Measurements from ENCODE around the gene ZC3H8. TPM values are rescaled to one million over a fixed set of nuclear protein-coding genes. Genes with fewer than 3 reads are reported as not detected.

The ZC3H8 gene
- total and polyA plus RNA-seq, 2 experiments from 2014 or later: 2.7 to 7.0 TPM

- in situ Hi-C loops (cut with MboI): no loop called here
- TF ChIP-seq EZH2phosphoT487 (IDR thresholded peaks at IDR 0.05; ENCODE audit: insufficient read depth, low read depth): no peak
- TF ChIP-seq EZH2 (IDR thresholded peaks at IDR 0.05; ENCODE audit: insufficient read depth, poor library complexity, severe bottlenecking): no peak
- no peak overlapping the region for H3K4me2 ChIP-seq (ENCODE audit: unreplicated experiment)
- H3K27me3 ChIP-seq (replicated peaks; ENCODE audit: insufficient read depth): no peaks in the 10 kb centered on the region
- no peak overlapping the region for H2AFZ ChIP-seq
- H3F3A ChIP-seq (ENCODE audit: insufficient read depth): no peaks in the 10 kb centered on the region
- DNase-seq: no peak
- no peak overlapping the region for H3K9ac ChIP-seq
- no peak overlapping the region for H3K4me3 ChIP-seq
- no peaks in the 10 kb centered on the region for H3K79me2 ChIP-seq (ENCODE audit: insufficient read depth)
- no peaks in the 10 kb centered on the region for H3K4me1 ChIP-seq (ENCODE audit: insufficient read depth)
- H3K36me3 ChIP-seq (ENCODE audit: low read depth): no peaks in the 10 kb centered on the region
- H3K9me3 ChIP-seq (ENCODE audit: low read depth): no peaks in the 10 kb centered on the region
- H4K20me1 ChIP-seq (ENCODE audit: insufficient read depth): no peaks in the 10 kb centered on the region
- no peak overlapping the region for H3K27ac ChIP-seq
- 83 to 86% methylated on average over 8 of the region's 8 CpGs for WGBS, 2 experiments (ENCODE audit: low coverage in 1 of 2, low lambda C conversion rate in 2 of 2, missing lambda C conversion rate in 2 of 2)
- H3K9me2 ChIP-seq (ENCODE audit: insufficient read depth): no peaks in the 10 kb centered on the region
These were observed 70.7 kb downstream of the ZC3H8 start for GRCh38 chr2:112184121-112184520.

- H3K27me3 ChIP-seq (replicated peaks; ENCODE audit: insufficient read depth): no peaks in the 10 kb centered on the region
- in situ Hi-C loops (cut with MboI): no loop called here
- H3K27ac ChIP-seq: no peak overlapping the region
- H3K4me1 ChIP-seq (ENCODE audit: insufficient read depth): no peaks in the 10 kb centered on the region
- no peak overlapping the region for H3K9ac ChIP-seq
- no peak overlapping the region for H2AFZ ChIP-seq
- no peak for DNase-seq
- H3K4me3 ChIP-seq: no peak overlapping the region
- no peaks in the 10 kb centered on the region for H3K9me2 ChIP-seq (ENCODE audit: insufficient read depth)
- H3K36me3 ChIP-seq (ENCODE audit: low read depth): no peaks in the 10 kb centered on the region
- no peak overlapping the region for H3K4me2 ChIP-seq (ENCODE audit: unreplicated experiment)
- no peaks in the 10 kb centered on the region for H3K79me2 ChIP-seq (ENCODE audit: insufficient read depth)
- no peaks in the 10 kb centered on the region for H3K9me3 ChIP-seq (ENCODE audit: low read depth)
- TF ChIP-seq EZH2phosphoT487 (IDR thresholded peaks at IDR 0.05; ENCODE audit: insufficient read depth, low read depth) (no peak), EZH2 (IDR thresholded peaks at IDR 0.05; ENCODE audit: insufficient read depth, poor library complexity, severe bottlenecking) (no peak)
- WGBS, 2 experiments (ENCODE audit: low coverage in 1 of 2, low lambda C conversion rate in 2 of 2, missing lambda C conversion rate in 2 of 2): 90 to 93% methylated on average over 8 of the region's 8 CpGs
- no peaks in the 10 kb centered on the region for H3F3A ChIP-seq (ENCODE audit: insufficient read depth)
- no peaks in the 10 kb centered on the region for H4K20me1 ChIP-seq (ENCODE audit: insufficient read depth)
These were observed 71.4 kb downstream of the ZC3H8 start for GRCh38 chr2:112183327-112184025.

GRCh38 chr2:112182581-112183034 lies 72.2 kb downstream of the ZC3H8 start:
- Histone ChIP-seq H3K79me2 (ENCODE audit: insufficient read depth) (no peaks in the 10 kb centered on the region), H3K27me3 (replicated peaks; ENCODE audit: insufficient read depth) (no peaks in the 10 kb centered on the region), H3K4me1 (ENCODE audit: insufficient read depth) (no peaks in the 10 kb centered on the region), H3K27ac (no peak overlapping the region), H3K9ac (no peak overlapping the region), H3K9me2 (ENCODE audit: insufficient read depth) (no peaks in the 10 kb centered on the region), H2AFZ (no peak overlapping the region), H3K9me3 (ENCODE audit: low read depth) (no peaks in the 10 kb centered on the region), H3K4me3 (no peak overlapping the region), H3K4me2 (ENCODE audit: unreplicated experiment) (no peak overlapping the region), H3K36me3 (ENCODE audit: low read depth) (no peaks in the 10 kb centered on the region), H3F3A (ENCODE audit: insufficient read depth) (no peaks in the 10 kb centered on the region), H4K20me1 (ENCODE audit: insufficient read depth) (no peaks in the 10 kb centered on the region)
- in situ Hi-C loops (cut with MboI): no loop called here
- DNase-seq: no peak
- 87 to 89% methylated on average over 17 of the region's 17 CpGs for WGBS, 2 experiments (ENCODE audit: low coverage in 1 of 2, low lambda C conversion rate in 2 of 2, missing lambda C conversion rate in 2 of 2)
- TF ChIP-seq EZH2phosphoT487 (IDR thresholded peaks at IDR 0.05; ENCODE audit: insufficient read depth, low read depth) (no peak), EZH2 (IDR thresholded peaks at IDR 0.05; ENCODE audit: insufficient read depth, poor library complexity, severe bottlenecking) (no peak)

GRCh38 chr2:112181571-112182290 lies 73.1 kb downstream of the ZC3H8 start:
- WGBS, 2 experiments (ENCODE audit: low coverage in 1 of 2, low lambda C conversion rate in 2 of 2, missing lambda C conversion rate in 2 of 2): 52% methylated on average over 36 to 54 of the region's 54 CpGs
- in situ Hi-C loops (cut with MboI): no loop called here
- TF ChIP-seq EZH2 (IDR thresholded peaks at IDR 0.05; ENCODE audit: insufficient read depth, poor library complexity, severe bottlenecking) (no peak), EZH2phosphoT487 (IDR thresholded peaks at IDR 0.05; ENCODE audit: insufficient read depth, low read depth) (no peak)

More at GRCh38 chr2:112181571-112182290, 73.1 kb downstream of the ZC3H8 start:
- H3K27me3 ChIP-seq (replicated peaks; ENCODE audit: insufficient read depth): no peaks in the 10 kb centered on the region
- no peaks in the 10 kb centered on the region for H4K20me1 ChIP-seq (ENCODE audit: insufficient read depth)
- H3K36me3 ChIP-seq (ENCODE audit: low read depth): no peaks in the 10 kb centered on the region
- H3K9me2 ChIP-seq (ENCODE audit: insufficient read depth): no peaks in the 10 kb centered on the region
- no peaks in the 10 kb centered on the region for H3K4me1 ChIP-seq (ENCODE audit: insufficient read depth)
- no peak overlapping the region for H2AFZ ChIP-seq
- DNase-seq: no peak
- no peak overlapping the region for H3K4me3 ChIP-seq
- no peak overlapping the region for H3K9ac ChIP-seq
- H3K79me2 ChIP-seq (ENCODE audit: insufficient read depth): no peaks in the 10 kb centered on the region
- H3K9me3 ChIP-seq (ENCODE audit: low read depth): no peaks in the 10 kb centered on the region
- no peak overlapping the region for H3K27ac ChIP-seq
- no peaks in the 10 kb centered on the region for H3F3A ChIP-seq (ENCODE audit: insufficient read depth)
- no peak overlapping the region for H3K4me2 ChIP-seq (ENCODE audit: unreplicated experiment)
